ENCODE data around the gene CLEC10A.
A peak's percentile ranks its signal among the peaks of the same experiment; 100 is the strongest.

The CLEC10A gene

GRCh38 chr17:7035591-7036368, 44.3 kb downstream of the CLEC10A start, which contains the start of gene SLC16A13:
TSS of gene SLC16A13 (plus strand) at chr17:7036015. CDS start at chr17:7036383, 368 bp downstream.
- DNase-seq: peak; percentile 87

GRCh38 chr17:7034955-7035590, 45.0 kb downstream of the CLEC10A start:
- no peak for DNase-seq

GRCh38 chr17:7029659-7030058, 50.4 kb downstream of the CLEC10A start:
- no peak for DNase-seq

GRCh38 chr17:7029096-7029495, 51.0 kb downstream of the CLEC10A start:
- DNase-seq: no peak

- no peak for DNase-seq
Measured at GRCh38 chr17:7027335-7027734, 52.7 kb downstream of the CLEC10A start.

- no peak for DNase-seq
Measured at GRCh38 chr17:7026471-7027115, 53.5 kb downstream of the CLEC10A start.

- DNase-seq: no peak
Measured at GRCh38 chr17:7025245-7025644, 54.8 kb downstream of the CLEC10A start.
